ENCODE data around the gene NKX2-3. TPM values are rescaled to one million over a fixed set of nuclear protein-coding genes. Genes with fewer than 3 reads are reported as not detected.

Gene NKX2-3
- total RNA-seq, 3 donors from 2014 or later = 4.9 to 38.5 (median 11.0) TPM

DNA sequence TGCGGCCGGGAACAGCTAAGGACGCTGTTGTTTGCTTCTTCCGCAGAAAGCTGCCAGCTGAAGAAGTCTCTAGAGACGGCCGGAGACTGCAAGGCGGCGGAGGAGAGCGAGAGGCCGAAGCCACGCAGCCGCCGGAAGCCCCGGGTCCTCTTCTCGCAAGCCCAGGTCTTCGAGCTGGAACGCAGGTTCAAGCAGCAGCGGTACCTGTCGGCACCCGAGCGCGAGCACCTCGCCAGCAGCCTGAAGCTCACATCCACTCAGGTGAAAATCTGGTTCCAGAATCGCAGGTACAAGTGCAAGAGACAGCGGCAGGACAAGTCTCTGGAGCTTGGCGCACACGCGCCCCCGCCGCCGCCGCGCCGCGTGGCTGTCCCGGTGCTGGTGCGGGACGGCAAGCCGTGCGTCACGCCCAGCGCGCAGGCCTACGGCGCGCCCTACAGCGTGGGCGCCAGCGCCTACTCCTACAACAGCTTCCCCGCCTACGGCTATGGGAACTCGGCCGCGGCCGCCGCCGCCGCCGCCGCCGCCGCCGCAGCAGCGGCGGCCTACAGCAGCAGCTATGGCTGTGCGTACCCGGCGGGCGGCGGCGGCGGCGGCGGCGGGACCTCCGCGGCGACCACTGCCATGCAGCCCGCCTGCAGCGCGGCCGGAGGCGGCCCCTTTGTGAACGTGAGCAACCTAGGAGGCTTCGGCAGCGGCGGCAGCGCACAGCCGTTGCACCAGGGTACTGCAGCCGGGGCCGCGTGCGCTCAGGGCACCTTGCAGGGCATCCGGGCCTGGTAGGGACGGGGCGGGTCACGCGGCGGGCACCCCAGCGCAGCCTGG is 2.4 kb downstream of the NKX2-3 start:
- Histone ChIP-seq H3K4me3 (peak overlapping the region; percentile 3), H3K4me1 (ENCODE audit: low read depth) (peaks cover 29% of the 10 kb centered on the region), H3K36me3 (ENCODE audit: low read depth) (no peaks in the 10 kb centered on the region), H3K9me3 (no peaks in the 10 kb centered on the region)
- TF ChIP-seq, protein P1, sequence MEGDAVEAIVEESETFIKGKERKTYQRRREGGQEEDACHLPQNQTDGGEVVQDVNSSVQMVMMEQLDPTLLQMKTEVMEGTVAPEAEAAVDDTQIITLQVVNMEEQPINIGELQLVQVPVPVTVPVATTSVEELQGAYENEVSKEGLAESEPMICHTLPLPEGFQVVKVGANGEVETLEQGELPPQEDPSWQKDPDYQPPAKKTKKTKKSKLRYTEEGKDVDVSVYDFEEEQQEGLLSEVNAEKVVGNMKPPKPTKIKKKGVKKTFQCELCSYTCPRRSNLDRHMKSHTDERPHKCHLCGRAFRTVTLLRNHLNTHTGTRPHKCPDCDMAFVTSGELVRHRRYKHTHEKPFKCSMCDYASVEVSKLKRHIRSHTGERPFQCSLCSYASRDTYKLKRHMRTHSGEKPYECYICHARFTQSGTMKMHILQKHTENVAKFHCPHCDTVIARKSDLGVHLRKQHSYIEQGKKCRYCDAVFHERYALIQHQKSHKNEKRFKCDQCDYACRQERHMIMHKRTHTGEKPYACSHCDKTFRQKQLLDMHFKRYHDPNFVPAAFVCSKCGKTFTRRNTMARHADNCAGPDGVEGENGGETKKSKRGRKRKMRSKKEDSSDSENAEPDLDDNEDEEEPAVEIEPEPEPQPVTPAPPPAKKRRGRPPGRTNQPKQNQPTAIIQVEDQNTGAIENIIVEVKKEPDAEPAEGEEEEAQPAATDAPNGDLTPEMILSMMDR (IDR thresholded peaks at IDR 0.05) = no peak
- DNase-seq (peak in 1 of 3 donors; percentile 60), ATAC-seq (peak; percentile 49)
- intact Hi-C loops (cut with DNase I, micrococcal nuclease) = loop anchor here in 1 of 2 donors (5.0 kb wide), 1 partner anchor 103 kb away; the partner anchor contains the start of gene GOT1

DNA sequence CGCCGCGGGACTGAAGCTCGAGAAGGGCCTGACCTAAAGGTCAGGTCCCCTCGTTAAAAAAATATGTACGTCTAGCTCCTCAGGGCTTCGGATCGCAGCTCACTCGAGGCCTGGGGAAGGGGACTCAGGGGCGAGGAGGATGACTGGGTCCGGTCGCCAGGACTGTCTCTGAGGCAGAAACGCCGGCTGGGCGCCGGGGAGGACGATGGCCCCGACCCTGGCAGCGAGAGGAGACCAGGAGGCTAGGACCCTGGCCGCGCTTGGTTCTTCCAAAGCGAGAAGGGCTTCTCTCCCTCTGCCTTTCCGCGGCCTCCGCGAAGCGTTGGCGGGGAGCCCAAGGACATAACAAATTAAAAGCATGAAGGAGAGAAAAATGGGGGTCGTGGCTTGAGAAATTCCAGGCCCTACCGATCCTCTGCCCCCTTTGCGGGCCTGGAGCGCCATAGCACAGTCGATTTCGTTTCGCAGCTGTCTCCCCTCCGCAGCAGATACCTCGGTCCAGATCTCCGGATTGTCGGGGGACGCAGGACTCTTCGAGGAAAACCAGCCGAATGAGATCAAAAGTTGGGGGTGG is 3.1 kb downstream of the NKX2-3 start:
- no peak overlapping the region for H3K4me3 ChIP-seq
- TF ChIP-seq, protein P1 (IDR thresholded peaks at IDR 0.05) = no peak
- H3K9me3 ChIP-seq = no peaks in the 10 kb centered on the region
- intact Hi-C loops (cut with DNase I, micrococcal nuclease) = loop anchor here in 1 of 2 donors (5.0 kb wide), 1 partner anchor 104 kb away; the partner anchor contains the start of gene GOT1
- DNase-seq = no peak
- H3K4me1 ChIP-seq (ENCODE audit: low read depth) = peaks cover 35% of the 10 kb centered on the region
- no peak for ATAC-seq
- no peaks in the 10 kb centered on the region for H3K36me3 ChIP-seq (ENCODE audit: low read depth)

DNA sequence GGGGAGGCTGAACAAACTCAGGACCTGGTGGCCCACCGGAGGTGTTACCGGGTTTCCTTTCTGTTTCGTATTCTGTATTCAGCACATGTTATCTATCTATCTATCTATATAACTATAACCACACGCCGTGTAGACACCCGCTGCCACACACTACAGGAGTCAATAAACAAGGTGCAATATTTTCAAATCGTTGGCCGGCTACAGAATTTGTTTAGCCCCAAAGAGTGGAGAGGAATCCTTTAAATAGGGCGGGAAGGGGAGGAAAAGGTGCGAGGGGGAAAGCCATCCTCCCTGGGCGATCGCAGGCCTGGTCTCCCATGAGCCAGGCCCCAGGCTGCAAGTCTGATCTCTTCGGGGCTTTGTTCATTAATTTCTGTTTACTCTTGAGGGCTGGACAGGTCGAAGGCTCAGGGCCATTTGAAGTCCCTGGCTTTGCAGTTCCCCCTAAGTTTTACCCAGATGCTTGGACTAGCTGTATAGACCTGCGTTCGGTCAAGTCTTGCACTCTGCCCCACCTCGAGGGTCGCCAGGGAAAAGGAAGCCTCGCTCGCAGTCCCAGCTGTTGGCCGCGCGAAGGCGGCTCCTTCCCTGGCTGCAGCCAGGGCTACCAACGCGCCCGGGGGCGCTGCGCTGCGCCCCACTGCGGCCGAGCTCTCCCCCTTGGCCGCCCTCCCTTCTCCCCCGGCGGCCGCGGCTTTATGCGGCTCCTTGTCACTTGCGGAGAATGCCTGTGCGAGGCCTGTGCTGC is 3.8 kb downstream of the NKX2-3 start:
- H3K4me3 ChIP-seq = no peak overlapping the region
- TF ChIP-seq, protein P1 (IDR thresholded peaks at IDR 0.05) = no peak
- ATAC-seq = no peak
- no peaks in the 10 kb centered on the region for H3K9me3 ChIP-seq
- no peak for DNase-seq
- H3K36me3 ChIP-seq (ENCODE audit: low read depth) = no peaks in the 10 kb centered on the region
- H3K4me1 ChIP-seq (ENCODE audit: low read depth) = peaks cover 37% of the 10 kb centered on the region
- intact Hi-C loops (cut with DNase I, micrococcal nuclease) = loop anchor here in 1 of 2 donors (5.0 kb wide), 1 partner anchor 104 kb away; the partner anchor contains the start of gene GOT1

DNA sequence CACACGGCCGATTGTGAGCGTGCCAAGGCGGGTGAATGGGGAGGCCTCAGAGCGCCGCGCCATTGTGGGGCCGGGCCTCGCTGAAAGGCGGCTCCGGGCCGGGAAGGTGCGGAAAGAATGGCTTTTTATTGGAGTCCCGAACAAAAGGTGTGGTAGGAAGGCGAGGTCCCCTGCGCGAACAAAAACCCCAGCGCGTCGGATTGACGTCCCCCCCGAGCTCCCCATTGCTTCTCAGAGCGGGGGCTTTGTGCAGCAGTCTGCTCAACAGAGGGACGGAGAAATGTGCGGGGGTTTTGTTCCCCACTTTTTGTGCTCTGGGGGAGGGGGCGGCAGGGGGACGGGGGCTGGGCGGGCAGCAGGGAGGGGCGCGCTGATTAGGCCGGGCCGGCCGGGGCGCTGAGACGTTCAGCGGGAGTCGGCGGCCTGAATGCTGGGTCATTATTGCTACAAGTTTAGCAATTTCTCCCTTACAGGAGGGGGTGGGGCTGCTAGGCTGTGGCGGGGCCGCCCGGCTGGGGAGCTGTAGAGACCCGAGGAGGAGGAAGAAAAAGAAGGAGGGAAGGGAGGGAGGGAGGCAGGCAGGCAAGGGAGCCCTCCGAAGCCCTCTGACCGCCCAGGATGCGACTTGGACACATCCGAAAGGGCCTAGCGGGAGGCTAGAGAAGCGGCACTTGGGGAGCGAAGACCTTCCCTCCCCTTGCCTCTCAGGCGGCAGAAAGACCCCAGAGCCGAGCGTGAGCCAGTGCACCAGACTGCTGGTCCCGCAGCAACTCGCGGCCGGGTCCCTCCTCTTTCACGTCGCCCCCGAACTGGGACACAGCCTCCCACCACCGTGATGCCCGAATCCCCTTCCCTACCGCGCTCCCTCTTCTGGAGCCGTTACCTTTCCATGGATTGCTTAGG is 4.6 kb downstream of the NKX2-3 start:
- ATAC-seq = peak; percentile 34
- DNase-seq = peak in 1 of 3 donors; percentile 55
- TF ChIP-seq, protein P1 (IDR thresholded peaks at IDR 0.05) = no peak

More for the DNA sequence above, 4.6 kb downstream of the NKX2-3 start:
- Histone ChIP-seq H3K4me1 (ENCODE audit: low read depth) (peaks cover 36% of the 10 kb centered on the region), H3K9me3 (no peaks in the 10 kb centered on the region), H3K36me3 (ENCODE audit: low read depth) (no peaks in the 10 kb centered on the region), H3K4me3 (no peak overlapping the region)
- intact Hi-C loops (cut with DNase I, micrococcal nuclease) = loop anchor here in 1 of 2 donors (5.0 kb wide), 1 partner anchor 105 kb away; the partner anchor contains the start of gene GOT1

Measured in mucosa of descending colon (tissue), 3 donors.